HEK293 (cell line): ENCODE measurements around the gene INO80B.

Experiments
- EGR2 ChIP-seq: fragments of 450-650 bp; formaldehyde crosslinking; IDR thresholded peaks from 2 replicates; pipeline ENCODE4 v1.5.1; 2016; ENCODE audit warnings: low read depth, missing biosample characterization, missing genetic modification characterization
- GLIS1 ChIP-seq: fragments of 450-650 bp; formaldehyde crosslinking; IDR thresholded peaks from 2 replicates; pipeline ENCODE4 v1.5.1; 2016; ENCODE audit warnings: missing biosample characterization, missing genetic modification characterization
- HOXD13 ChIP-seq: sonication (generic); formaldehyde crosslinking; IDR thresholded peaks from 2 replicates; pipeline ENCODE4 v1.8.0; 2022; ENCODE audit warnings: missing genetic modification reagents, borderline replicate concordance
- KLF1 ChIP-seq: fragments of 450-650 bp; formaldehyde crosslinking; IDR thresholded peaks from 2 replicates; pipeline ENCODE4 v1.5.1; 2016; ENCODE audit warnings: missing biosample characterization, missing genetic modification characterization
- KLF9 ChIP-seq: fragments of 450-650 bp; formaldehyde crosslinking; IDR thresholded peaks from 2 replicates; pipeline ENCODE4 v1.5.1; 2016; ENCODE audit warnings: missing biosample characterization, missing genetic modification characterization, low read depth
- MEIS1 ChIP-seq: sonication (generic); formaldehyde crosslinking; IDR thresholded peaks from 2 replicates; pipeline ENCODE4 v1.8.1; 2022; ENCODE audit warnings: missing genetic modification reagents, mild to moderate bottlenecking, borderline replicate concordance
- PRDM1 ChIP-seq: fragments of 450-650 bp; formaldehyde crosslinking; IDR thresholded peaks from 2 replicates; pipeline ENCODE4; 2016; ENCODE audit warnings: missing biosample characterization, missing genetic modification characterization
- PRDM2 ChIP-seq: fragments of 450-650 bp; formaldehyde crosslinking; IDR thresholded peaks from 2 replicates; pipeline ENCODE4 v1.5.1; 2016; ENCODE audit warnings: missing biosample characterization, missing genetic modification characterization, borderline replicate concordance
- SP3 ChIP-seq: fragments of 450-650 bp; formaldehyde crosslinking; IDR thresholded peaks from 2 replicates; pipeline ENCODE4 v1.5.1; 2016; ENCODE audit warnings: missing biosample characterization, missing genetic modification characterization
- TCF7L2 ChIP-seq: IDR thresholded peaks from 2 replicates; pipeline ENCODE4 v1.6.1; 2011; ENCODE audit warnings: low read depth, mild to moderate bottlenecking, inconsistent platforms, low read length, moderate library complexity, borderline replicate concordance
- ZBTB17 ChIP-seq: fragments of 450-650 bp; formaldehyde crosslinking; IDR thresholded peaks from 2 replicates; pipeline ENCODE4 v1.5.1; 2016; ENCODE audit warnings: missing biosample characterization, missing genetic modification characterization
- ZBTB8A ChIP-seq: fragments of 450-650 bp; formaldehyde crosslinking; IDR thresholded peaks from 2 replicates; pipeline ENCODE4 v1.5.1; 2016; ENCODE audit warnings: missing biosample characterization, missing genetic modification characterization
- ZFP37 ChIP-seq: fragments of 450-650 bp; formaldehyde crosslinking; IDR thresholded peaks from 2 replicates; pipeline ENCODE4 v1.5.1; 2016; ENCODE audit warnings: missing biosample characterization, missing genetic modification characterization
- ZNF133 ChIP-seq: fragments of 450-650 bp; formaldehyde crosslinking; IDR thresholded peaks from 2 replicates; pipeline ENCODE4 v1.5.1; 2016; ENCODE audit warnings: missing biosample characterization, missing genetic modification characterization
- ZNF19 ChIP-seq: fragments of 450-650 bp; formaldehyde crosslinking; IDR thresholded peaks from 2 replicates; pipeline ENCODE4; 2016; ENCODE audit warnings: missing biosample characterization, missing genetic modification characterization, low read depth
- ZNF23 ChIP-seq: fragments of 450-650 bp; formaldehyde crosslinking; IDR thresholded peaks from 2 replicates; pipeline ENCODE4 v1.5.1; 2016; ENCODE audit warnings: missing biosample characterization, missing genetic modification characterization, borderline replicate concordance
- ZNF239 ChIP-seq: fragments of 450-650 bp; formaldehyde crosslinking; IDR thresholded peaks from 2 replicates; pipeline ENCODE4 v1.5.1; 2016; ENCODE audit warnings: missing biosample characterization, missing genetic modification characterization
- ZNF24 ChIP-seq: fragments of 450-650 bp; formaldehyde crosslinking; IDR thresholded peaks from 2 replicates; pipeline ENCODE4 v1.5.1; 2016; ENCODE audit warnings: missing biosample characterization, missing genetic modification characterization
- ZNF362 ChIP-seq: fragments of 450-650 bp; formaldehyde crosslinking; IDR thresholded peaks from 2 replicates; pipeline ENCODE4 v1.5.1; 2016; ENCODE audit warnings: missing biosample characterization, missing genetic modification characterization
- ZNF366 ChIP-seq: fragments of 450-650 bp; formaldehyde crosslinking; conservative IDR thresholded peaks from 2 replicates; pipeline ENCODE4 v1.5.1; 2016; ENCODE audit warnings: missing biosample characterization, missing genetic modification characterization
- ZNF394 ChIP-seq: fragments of 450-650 bp; formaldehyde crosslinking; IDR thresholded peaks from 2 replicates; pipeline ENCODE4 v1.5.1; 2016; ENCODE audit warnings: missing biosample characterization, missing genetic modification characterization, mild to moderate bottlenecking, moderate library complexity, borderline replicate concordance
- ZNF398 ChIP-seq: fragments of 450-650 bp; formaldehyde crosslinking; IDR thresholded peaks from 2 replicates; pipeline ENCODE4 v1.5.1; 2017; ENCODE audit warnings: missing biosample characterization, missing genetic modification characterization
- ZNF416 ChIP-seq: fragments of 450-650 bp; formaldehyde crosslinking; IDR thresholded peaks from 2 replicates; pipeline ENCODE4 v1.5.1; 2016; ENCODE audit warnings: missing biosample characterization, missing genetic modification characterization
- ZNF501 ChIP-seq: fragments of 450-650 bp; formaldehyde crosslinking; IDR thresholded peaks from 2 replicates; pipeline ENCODE4 v1.5.1; 2016; ENCODE audit warnings: missing biosample characterization, missing genetic modification characterization
- ZNF560 ChIP-seq: fragments of 450-650 bp; formaldehyde crosslinking; IDR thresholded peaks from 2 replicates; pipeline ENCODE4 v1.5.1; 2017; ENCODE audit warnings: missing biosample characterization, missing genetic modification characterization, borderline replicate concordance
- ZNF585B ChIP-seq: fragments of 450-650 bp; formaldehyde crosslinking; IDR thresholded peaks from 2 replicates; pipeline ENCODE4 v1.5.1; 2016; ENCODE audit warnings: missing biosample characterization, missing genetic modification characterization
- ZNF600 ChIP-seq: fragments of 450-650 bp; formaldehyde crosslinking; IDR thresholded peaks from 2 replicates; pipeline ENCODE4 v1.5.1; 2016; ENCODE audit warnings: missing biosample characterization, missing genetic modification characterization
- ZNF626 ChIP-seq: fragments of 450-650 bp; sonication (Bioruptor Pico); formaldehyde crosslinking; IDR thresholded peaks from 2 replicates; pipeline ENCODE4 v1.5.1; 2018; ENCODE audit warnings: missing biosample characterization, missing genetic modification characterization, inconsistent platforms
- ZNF629 ChIP-seq: fragments of 450-650 bp; formaldehyde crosslinking; IDR thresholded peaks from 2 replicates; pipeline ENCODE4 v1.5.1; 2017; ENCODE audit warnings: missing biosample characterization, missing genetic modification characterization
- ZNF670 ChIP-seq: fragments of 450-650 bp; formaldehyde crosslinking; IDR thresholded peaks from 2 replicates; pipeline ENCODE4 v1.5.1; 2016; ENCODE audit warnings: missing biosample characterization, missing genetic modification characterization, low read depth
- ZNF701 ChIP-seq: fragments of 450-650 bp; formaldehyde crosslinking; IDR thresholded peaks from 2 replicates; pipeline ENCODE4 v1.5.1; 2016; ENCODE audit warnings: missing biosample characterization, missing genetic modification characterization
- ZSCAN16 ChIP-seq: fragments of 450-650 bp; formaldehyde crosslinking; IDR thresholded peaks from 2 replicates; pipeline ENCODE4 v1.5.1; 2016; ENCODE audit warnings: missing biosample characterization, missing genetic modification characterization

The INO80B gene

GRCh38 chr2:74441690-74442482 lies 13.0 kb upstream of the INO80B start, which contains the start of gene RTKN (continued):
- TF ChIP-seq PRDM2 (tag by site-specific recombination) (no peak), ZNF362 (tag by site-specific recombination) (no peak), ZBTB8A (peak; percentile 10; the same call in 1 of the 2 replicates), ZNF133 (tag by site-specific recombination) (no peak), ZNF23 (tag by site-specific recombination) (no peak), KLF1 (peak; percentile 61), ZNF629 (peak; percentile 36; the same call in 1 of the 2 replicates), ZBTB17 (tag by site-specific recombination) (peak; percentile 97), ZFP37 (tag by site-specific recombination) (peak; percentile 84; the same call in 1 of the 2 replicates), ZNF670 (tag by site-specific recombination) (no peak), HOXD13 (no peak), ZNF366 (tag by site-specific recombination) (peak; percentile 39; the same call in 1 of the 2 replicates), ZNF24 (tag by site-specific recombination) (no peak), ZNF19 (tag by site-specific recombination) (no peak), ZSCAN16 (tag by site-specific recombination) (no peak), ZNF394 (peak; percentile 16; the same call in 1 of the 2 replicates), ZNF560 (no peak), ZNF701 (tag by site-specific recombination) (no peak), ZNF600 (peak; percentile 34; the same call in 1 of the 2 replicates), EGR2 (peak; percentile 70), ZNF416 (tag by site-specific recombination) (no peak), ZNF239 (tag by site-specific recombination) (no peak), ZNF501 (tag by site-specific recombination) (peak; percentile 41; the same call in 1 of the 2 replicates), ZNF398 (tag by site-specific recombination) (0 out of 2 replicates have a peak, but pooled peaks have one; percentile 27), KLF9 (peak; percentile 63; the same call in 1 of the 2 replicates), GLIS1 (tag by site-specific recombination) (peak; percentile 63; the same call in 1 of the 2 replicates), ZNF626 (tag by site-specific recombination) (no peak), TCF7L2 (no peak), MEIS1 (CRISPR knock-in tag) (no peak), ZNF585B (no peak), SP3 (tag by site-specific recombination) (peak; percentile 67), PRDM1 (no peak)
